OCI-LY1 (cell line): ENCODE results near the gene ATP2B2.

ENCODE experiments used
- H2AFZ ChIP-seq: fragments of 200-600 bp; sonication (generic), shearing (Covaris generic); 2 replicates; pipeline ENCODE4 v1.6.0; 2014; ENCODE audit warnings: antibody characterized with exemption, mild to moderate bottlenecking, low read length
- H3F3A ChIP-seq: fragments of 200-600 bp; sonication (generic), shearing (Covaris generic); 2 replicates; pipeline ENCODE4 v1.6.0; 2014; ENCODE audit warnings: mild to moderate bottlenecking, antibody characterized with exemption, low read length, moderate library complexity; ENCODE audit not compliant: insufficient read depth
- H3K27ac ChIP-seq: fragments of 200-600 bp; sonication (generic); 2 replicates; pipeline ENCODE4 v1.5.1; 2014; ENCODE audit warnings: low read length, mixed run types, mild to moderate bottlenecking, low read depth; ENCODE audit not compliant: poor library complexity, severe bottlenecking
- H3K27me3 ChIP-seq: fragments of 200-600 bp; sonication (generic); 2 replicates; pipeline ENCODE4 v1.6.0; 2014; ENCODE audit warnings: antibody characterized with exemption, mild to moderate bottlenecking, low read length, moderate library complexity; ENCODE audit not compliant: insufficient read depth
- H3K36me3 ChIP-seq: fragments of 200-600 bp; sonication (generic); 2 replicates; pipeline ENCODE4 v1.6.1; 2014; ENCODE audit warnings: mild to moderate bottlenecking, antibody characterized with exemption, low read length, moderate library complexity, mixed read lengths; ENCODE audit not compliant: insufficient read depth
- H3K4me1 ChIP-seq: fragments of 200-600 bp; sonication (generic); 2 replicates; pipeline ENCODE4 v1.5.1; 2014; ENCODE audit warnings: mild to moderate bottlenecking, low read length, moderate library complexity; ENCODE audit not compliant: insufficient read depth, severe bottlenecking
- H3K4me2 ChIP-seq: fragments of 200-600 bp; sonication (generic), shearing (Covaris generic); 2 replicates; pipeline ENCODE4 v1.6.1; 2014; ENCODE audit warnings: low read length
- H3K4me3 ChIP-seq: fragments of 200-600 bp; sonication (generic); 2 replicates; pipeline ENCODE4 v1.5.1; 2014; ENCODE audit warnings: low read length, low read depth, mild to moderate bottlenecking, mixed read lengths; ENCODE audit not compliant: poor library complexity, severe bottlenecking
- H3K79me2 ChIP-seq: fragments of 200-600 bp; shearing (Covaris generic); 2 replicates; pipeline ENCODE4 v1.6.1; 2016; ENCODE audit warnings: mixed run types, low read length, mixed read lengths; ENCODE audit not compliant: insufficient read depth
- H3K9ac ChIP-seq: fragments of 200-600 bp; sonication (generic), shearing (Covaris generic); 2 replicates; pipeline ENCODE4 v1.6.1; 2014; ENCODE audit warnings: mild to moderate bottlenecking, low read length, mixed read lengths
- H3K9me2 ChIP-seq: fragments of 200-600 bp; sonication (generic), shearing (Covaris generic); 2 replicates; pipeline ENCODE4 v1.6.1; 2014; ENCODE audit warnings: low read depth, mild to moderate bottlenecking, low read length, mixed read lengths
- H3K9me3 ChIP-seq: fragments of 200-600 bp; shearing (Covaris generic); 2 replicates; pipeline ENCODE4 v1.6.1; 2014; ENCODE audit warnings: low read length, mixed read lengths
- H4K20me1 ChIP-seq: fragments of 200-600 bp; sonication (generic), shearing (Covaris generic); 2 replicates; pipeline ENCODE4 v1.6.0; 2016; ENCODE audit warnings: mild to moderate bottlenecking, low read length; ENCODE audit not compliant: insufficient read depth
- CTCF ChIP-seq: fragments of 200-600 bp; sonication (generic), shearing (Covaris generic); IDR thresholded peaks from 2 replicates; pipeline ENCODE4 v1.5.1; 2017; ENCODE audit warnings: mild to moderate bottlenecking, antibody characterized with exemption, low read length, moderate library complexity, mixed read lengths
- EZH2 ChIP-seq: fragments of 200-600 bp; sonication (generic), shearing (Covaris generic); IDR thresholded peaks from 2 replicates; pipeline ENCODE4 v1.8.0; 2017; ENCODE audit warnings: borderline replicate concordance, mixed run types, mild to moderate bottlenecking, antibody characterized with exemption, low read length, moderate library complexity, mixed read lengths

Gene ATP2B2

DNA sequence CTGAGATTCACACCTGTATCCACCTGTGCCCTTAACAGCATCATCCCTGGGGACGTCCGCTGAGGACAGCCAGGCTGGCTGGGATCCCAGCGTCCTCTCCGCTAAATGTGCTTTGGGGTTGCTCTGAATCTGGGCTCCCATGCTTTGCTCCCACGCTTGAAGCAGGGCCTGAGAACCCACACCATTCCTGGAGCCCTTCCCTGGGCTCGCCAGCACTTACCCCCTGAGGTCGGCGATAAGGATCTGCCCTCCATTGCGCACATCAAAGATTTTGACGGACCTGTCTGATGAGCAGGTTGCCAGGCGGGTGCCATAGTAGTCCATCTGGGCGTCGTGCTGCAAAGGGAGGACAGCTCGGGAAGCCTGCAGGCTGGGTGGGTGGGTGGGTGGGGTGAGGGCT is 190.3 kb downstream of the ATP2B2 start:
- Histone ChIP-seq H3K4me2 (no peak overlapping the region), H3K9me3 (no peaks in the 10 kb centered on the region), H3K9me2 (no peaks in the 10 kb centered on the region), H3K36me3 (peaks cover 85% of the 10 kb centered on the region), H4K20me1 (no peaks in the 10 kb centered on the region), H3K79me2 (peaks cover 11% of the 10 kb centered on the region), H3K27me3 (no peaks in the 10 kb centered on the region), H2AFZ (no peak overlapping the region), H3K9ac (no peak overlapping the region), H3K4me1 (peaks cover 11% of the 10 kb centered on the region), H3F3A (no peaks in the 10 kb centered on the region), H3K27ac (no peak overlapping the region), H3K4me3 (no peak overlapping the region)
- TF ChIP-seq EZH2 (no peak), CTCF (no peak)

- H3K9ac ChIP-seq: no peak overlapping the region
- H3K9me3 ChIP-seq: no peaks in the 10 kb centered on the region
- peaks cover 94% of the 10 kb centered on the region for H3K36me3 ChIP-seq
- no peak for TF ChIP-seq CTCF
- no peak for TF ChIP-seq EZH2
- H2AFZ ChIP-seq: no peak overlapping the region
- H3K4me2 ChIP-seq: no peak overlapping the region
- no peaks in the 10 kb centered on the region for H4K20me1 ChIP-seq
- H3K4me3 ChIP-seq: no peak overlapping the region
- no peaks in the 10 kb centered on the region; the same call in 1 of the 2 replicates for H3F3A ChIP-seq
- H3K27ac ChIP-seq: no peak overlapping the region
- H3K9me2 ChIP-seq: no peaks in the 10 kb centered on the region
- H3K4me1 ChIP-seq: no peaks in the 10 kb centered on the region
- H3K79me2 ChIP-seq: no peaks in the 10 kb centered on the region
- H3K27me3 ChIP-seq: no peaks in the 10 kb centered on the region
These were observed 192.5 kb downstream of the ATP2B2 start for GRCh38 chr3:10312861-10313260.

GRCh38 chr3:10312391-10312790 is 193.0 kb downstream of the ATP2B2 start:
- H3K4me3 ChIP-seq: no peak overlapping the region
- no peaks in the 10 kb centered on the region for H3K4me1 ChIP-seq
- H3K79me2 ChIP-seq: no peaks in the 10 kb centered on the region
- H3K27me3 ChIP-seq: no peaks in the 10 kb centered on the region
- no peak overlapping the region for H3K27ac ChIP-seq
- no peaks in the 10 kb centered on the region for H4K20me1 ChIP-seq
- peaks cover 94% of the 10 kb centered on the region for H3K36me3 ChIP-seq
- no peaks in the 10 kb centered on the region; the same call in 1 of the 2 replicates for H3F3A ChIP-seq
- no peaks in the 10 kb centered on the region for H3K9me3 ChIP-seq
- H3K4me2 ChIP-seq: no peak overlapping the region
- H3K9ac ChIP-seq: no peak overlapping the region
- no peaks in the 10 kb centered on the region for H3K9me2 ChIP-seq
- no peak overlapping the region for H2AFZ ChIP-seq
- TF ChIP-seq EZH2: no peak
- TF ChIP-seq CTCF: no peak
